GM10266 (cell line): ENCODE results near the gene TTC1.

Source experiments
- DNase-seq: peaks from one replicate; pipeline ENCODE4 v3.0.0; 2012; ENCODE audit errors: extremely low spot score
- TF ChIP-seq, protein P1 (sequence below): IDR thresholded peaks from 2 replicates; pipeline ENCODE4 v1.5.1; 2012; ENCODE audit warnings: mild to moderate bottlenecking, low read depth; ENCODE audit not compliant: control insufficient read depth, insufficient read depth; ENCODE audit errors: missing control alignments

Gene TTC1

GRCh38 chr5:160020964-160021363 is 12.0 kb downstream of the TTC1 start:
- TF ChIP-seq, protein P1, sequence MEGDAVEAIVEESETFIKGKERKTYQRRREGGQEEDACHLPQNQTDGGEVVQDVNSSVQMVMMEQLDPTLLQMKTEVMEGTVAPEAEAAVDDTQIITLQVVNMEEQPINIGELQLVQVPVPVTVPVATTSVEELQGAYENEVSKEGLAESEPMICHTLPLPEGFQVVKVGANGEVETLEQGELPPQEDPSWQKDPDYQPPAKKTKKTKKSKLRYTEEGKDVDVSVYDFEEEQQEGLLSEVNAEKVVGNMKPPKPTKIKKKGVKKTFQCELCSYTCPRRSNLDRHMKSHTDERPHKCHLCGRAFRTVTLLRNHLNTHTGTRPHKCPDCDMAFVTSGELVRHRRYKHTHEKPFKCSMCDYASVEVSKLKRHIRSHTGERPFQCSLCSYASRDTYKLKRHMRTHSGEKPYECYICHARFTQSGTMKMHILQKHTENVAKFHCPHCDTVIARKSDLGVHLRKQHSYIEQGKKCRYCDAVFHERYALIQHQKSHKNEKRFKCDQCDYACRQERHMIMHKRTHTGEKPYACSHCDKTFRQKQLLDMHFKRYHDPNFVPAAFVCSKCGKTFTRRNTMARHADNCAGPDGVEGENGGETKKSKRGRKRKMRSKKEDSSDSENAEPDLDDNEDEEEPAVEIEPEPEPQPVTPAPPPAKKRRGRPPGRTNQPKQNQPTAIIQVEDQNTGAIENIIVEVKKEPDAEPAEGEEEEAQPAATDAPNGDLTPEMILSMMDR = no peak

DNA sequence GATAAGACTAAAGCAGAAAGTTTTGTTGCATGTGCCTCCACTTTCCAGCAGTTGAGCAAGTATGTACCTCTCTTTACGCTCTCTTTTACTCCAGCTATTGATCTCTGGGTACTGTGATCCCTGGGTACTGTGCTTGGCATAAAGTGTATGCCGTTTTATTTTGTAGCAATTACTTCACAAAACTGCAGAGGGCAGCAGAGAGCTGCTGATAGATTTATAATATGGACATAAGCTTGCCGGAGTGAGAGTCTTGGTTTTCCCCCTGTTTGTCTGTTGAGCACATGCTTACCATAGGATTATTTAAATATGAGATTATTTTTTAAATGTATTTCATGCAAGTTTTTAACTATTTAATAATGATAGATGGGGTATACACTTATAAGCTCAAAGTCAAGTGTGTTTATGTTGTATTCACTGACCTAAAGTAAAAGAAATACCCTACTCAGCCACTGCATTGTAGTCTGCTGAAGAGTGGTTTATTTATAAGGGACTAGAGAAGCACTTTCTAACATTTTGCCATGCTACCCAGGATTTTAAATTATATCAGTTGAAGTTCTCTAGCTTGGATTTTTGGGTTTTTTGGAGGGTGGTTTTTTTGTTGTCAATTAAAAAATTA is 13.0 kb downstream of the TTC1 start:
- peak; percentile 52 for DNase-seq
- TF ChIP-seq, protein P1 = peak; percentile 74

More at GRCh38 chr5:160020964-160021363, 12.0 kb downstream of the TTC1 start:
- DNase-seq = no peak

- DNase-seq = no peak
Measured at GRCh38 chr5:160023007-160023907, 14.3 kb downstream of the TTC1 start.

DNA sequence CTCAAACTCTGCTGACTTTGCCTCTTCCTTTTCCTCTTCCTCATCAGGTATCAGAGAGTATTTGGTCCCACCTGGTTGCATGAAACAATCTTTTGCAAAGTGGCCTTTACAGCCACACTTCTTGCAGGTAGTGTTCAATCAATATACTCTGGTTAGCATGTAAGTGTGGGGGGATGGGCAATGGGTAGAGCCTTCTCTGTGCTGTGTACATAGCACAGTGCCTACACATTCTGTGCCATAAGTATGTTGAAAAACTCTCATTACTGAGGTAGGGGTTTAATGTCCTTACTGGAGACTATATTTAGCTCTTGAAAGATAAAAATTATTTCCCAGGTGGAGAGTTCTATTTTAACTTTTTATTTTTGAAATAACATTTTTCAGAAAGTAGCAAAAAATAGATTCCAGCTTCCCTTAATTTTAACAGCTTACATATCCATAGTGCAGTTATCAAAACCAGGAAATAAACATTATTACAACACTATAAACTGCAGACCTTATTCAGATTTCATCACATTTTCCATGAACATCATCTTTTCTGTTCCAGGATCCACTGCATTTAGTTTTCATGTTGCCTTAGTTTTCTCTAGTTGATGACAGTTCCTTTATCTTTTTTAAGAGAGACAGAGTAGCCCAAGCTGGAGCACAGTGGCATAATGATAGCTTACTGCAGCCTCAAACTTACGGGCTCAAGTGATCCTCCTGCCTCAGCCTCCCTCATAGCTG is 15.1 kb downstream of the TTC1 start:
- DNase-seq = no peak
- TF ChIP-seq, protein P1 = no peak

More at GRCh38 chr5:160023007-160023907, 14.3 kb downstream of the TTC1 start:
- TF ChIP-seq, protein P1 = no peak

DNA sequence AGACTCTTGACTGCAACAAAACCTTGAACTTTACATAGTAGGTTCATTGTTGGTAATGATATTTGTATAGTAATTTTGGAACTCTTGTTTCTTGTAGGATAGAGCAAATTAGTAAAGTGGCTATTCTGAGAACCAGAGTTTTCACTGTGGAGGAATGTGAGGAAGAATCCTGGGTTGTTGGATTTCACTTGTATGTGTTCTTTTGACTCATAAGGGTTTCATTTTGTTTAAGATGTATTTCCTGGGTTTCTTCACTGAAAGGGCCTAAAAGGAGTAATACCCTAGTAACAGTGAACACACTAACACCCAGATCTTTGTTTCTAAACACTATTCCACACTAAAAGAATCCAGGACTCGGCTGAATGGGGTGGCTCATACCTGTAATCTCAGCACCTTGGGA is 20.1 kb downstream of the TTC1 start:
- TF ChIP-seq, protein P1 = no peak
- no peak for DNase-seq

DNA sequence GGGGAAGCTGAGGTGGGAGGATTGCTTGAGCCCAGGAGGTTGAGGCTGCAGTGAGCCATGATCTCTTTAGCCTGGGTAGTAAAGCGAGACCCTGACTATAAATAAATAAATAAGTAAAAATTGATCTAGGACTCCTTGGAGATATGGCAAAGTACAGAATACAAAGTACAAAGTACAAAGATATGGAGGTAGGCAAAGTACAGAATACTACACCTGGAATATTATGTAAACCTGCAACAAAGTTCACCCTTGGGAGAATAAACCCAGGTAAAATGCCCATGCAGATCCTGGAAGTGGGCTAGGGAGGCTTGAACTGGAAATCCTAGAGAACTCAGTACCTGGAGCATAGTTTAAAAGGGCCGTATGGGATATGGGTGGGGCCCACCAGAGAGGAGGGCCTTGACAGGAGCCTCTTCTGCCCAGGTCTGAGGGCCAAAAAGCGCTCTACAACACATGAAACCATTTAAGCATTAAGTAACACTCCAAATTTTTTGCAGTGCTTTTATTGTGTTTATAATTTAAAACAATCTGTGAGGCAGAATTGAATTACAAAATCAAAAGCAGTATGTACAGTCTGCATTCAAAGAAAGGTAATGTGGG is 20.7 kb downstream of the TTC1 start:
- TF ChIP-seq, protein P1 = no peak
- no peak for DNase-seq
